HEK293 (cell line): ENCODE results near the gene INTS1.

ENCODE experiments used
- WT1 ChIP-seq: fragments of 450-650 bp; formaldehyde crosslinking; IDR thresholded peaks from 2 replicates; pipeline ENCODE4 v1.5.1; 2016; ENCODE audit warnings: missing biosample characterization, missing genetic modification characterization
- ZBTB1 ChIP-seq: fragments of 450-650 bp; formaldehyde crosslinking; IDR thresholded peaks from 2 replicates; pipeline ENCODE4 v1.5.1; 2016; ENCODE audit warnings: missing biosample characterization, missing genetic modification characterization
- ZNF146 ChIP-seq: fragments of 450-650 bp; formaldehyde crosslinking; IDR thresholded peaks from 2 replicates; pipeline ENCODE4 v1.5.1; 2016; ENCODE audit warnings: missing biosample characterization, missing genetic modification characterization
- ZNF175 ChIP-seq: fragments of 450-650 bp; formaldehyde crosslinking; IDR thresholded peaks from 2 replicates; pipeline ENCODE4 v1.5.1; 2016; ENCODE audit warnings: missing biosample characterization, missing genetic modification characterization
- ZNF223 ChIP-seq: fragments of 450-650 bp; formaldehyde crosslinking; IDR thresholded peaks from 2 replicates; pipeline ENCODE4 v1.5.1; 2016; ENCODE audit warnings: missing biosample characterization, missing genetic modification characterization
- ZNF394 ChIP-seq: fragments of 450-650 bp; formaldehyde crosslinking; IDR thresholded peaks from 2 replicates; pipeline ENCODE4 v1.5.1; 2016; ENCODE audit warnings: missing biosample characterization, missing genetic modification characterization, mild to moderate bottlenecking, moderate library complexity, borderline replicate concordance
- ZNF423 ChIP-seq: fragments of 450-650 bp; formaldehyde crosslinking; IDR thresholded peaks from 2 replicates; pipeline ENCODE4 v1.5.1; 2016; ENCODE audit warnings: missing biosample characterization, missing genetic modification characterization
- ZNF530 ChIP-seq: fragments of 450-650 bp; formaldehyde crosslinking; IDR thresholded peaks from 2 replicates; pipeline ENCODE4 v1.5.1; 2016; ENCODE audit warnings: low read depth, missing biosample characterization, missing genetic modification characterization
- ZNF830 ChIP-seq: fragments of 450-650 bp; IDR thresholded peaks from 2 replicates; pipeline ENCODE4 v1.5.0; 2018; ENCODE audit warnings: missing biosample characterization, missing genetic modification characterization, low read depth, mild to moderate bottlenecking, moderate library complexity
- TF ChIP-seq, protein P1 (sequence below): fragments of 450-650 bp; formaldehyde crosslinking; IDR thresholded peaks from 2 replicates; pipeline ENCODE4 v1.5.1; 2016; ENCODE audit warnings: missing biosample characterization, missing genetic modification characterization
- TF ChIP-seq, protein P2 (sequence below): fragments of 450-650 bp; formaldehyde crosslinking; IDR thresholded peaks from 2 replicates; pipeline ENCODE4 v1.5.1; 2016; ENCODE audit warnings: missing biosample characterization, missing genetic modification characterization
- TF ChIP-seq, protein P3 (sequence below): fragments of 450-650 bp; formaldehyde crosslinking; conservative IDR thresholded peaks from 2 replicates; pipeline ENCODE4 v1.5.1; 2016; ENCODE audit warnings: low read depth, missing biosample characterization, missing genetic modification characterization

DNA sequence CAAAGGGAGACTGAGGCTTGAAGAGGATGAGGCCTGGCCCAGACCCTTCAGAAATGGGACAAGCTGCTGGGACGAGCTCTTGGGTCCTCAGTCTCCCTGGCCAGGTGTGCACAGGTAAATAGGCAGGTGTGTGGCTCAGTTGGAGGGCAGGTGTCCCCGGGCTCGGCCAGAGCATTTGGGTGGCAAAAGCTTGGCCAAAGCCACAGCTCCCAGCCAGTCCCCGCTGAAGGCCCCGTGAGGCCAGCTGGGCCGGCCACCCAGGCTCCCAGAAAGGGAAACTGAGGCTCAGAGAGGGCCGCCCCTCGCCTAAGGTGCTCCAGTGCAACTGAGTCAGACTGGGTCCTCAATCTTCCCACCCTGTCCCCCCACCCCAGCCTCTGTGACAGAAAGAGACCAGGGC is 82.2 kb downstream of the INTS1 start:
- no peak for TF ChIP-seq ZNF530 (tag by site-specific recombination)
- TF ChIP-seq ZNF223 (tag by site-specific recombination) = no peak
- no peak for TF ChIP-seq ZNF175 (tag by site-specific recombination)
- no peak for TF ChIP-seq ZNF146 (tag by site-specific recombination)
- TF ChIP-seq ZNF423 (tag by site-specific recombination) = no peak
- TF ChIP-seq WT1 = no peak
- no peak for TF ChIP-seq ZBTB1 (tag by site-specific recombination)
- TF ChIP-seq, protein P1, sequence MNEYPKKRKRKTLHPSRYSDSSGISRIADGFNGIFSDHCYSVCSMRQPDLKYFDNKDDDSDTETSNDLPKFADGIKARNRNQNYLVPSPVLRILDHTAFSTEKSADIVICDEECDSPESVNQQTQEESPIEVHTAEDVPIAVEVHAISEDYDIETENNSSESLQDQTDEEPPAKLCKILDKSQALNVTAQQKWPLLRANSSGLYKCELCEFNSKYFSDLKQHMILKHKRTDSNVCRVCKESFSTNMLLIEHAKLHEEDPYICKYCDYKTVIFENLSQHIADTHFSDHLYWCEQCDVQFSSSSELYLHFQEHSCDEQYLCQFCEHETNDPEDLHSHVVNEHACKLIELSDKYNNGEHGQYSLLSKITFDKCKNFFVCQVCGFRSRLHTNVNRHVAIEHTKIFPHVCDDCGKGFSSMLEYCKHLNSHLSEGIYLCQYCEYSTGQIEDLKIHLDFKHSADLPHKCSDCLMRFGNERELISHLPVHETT = no peak
- TF ChIP-seq ZNF394 (tag by site-specific recombination) = no peak
- TF ChIP-seq, protein P2, sequence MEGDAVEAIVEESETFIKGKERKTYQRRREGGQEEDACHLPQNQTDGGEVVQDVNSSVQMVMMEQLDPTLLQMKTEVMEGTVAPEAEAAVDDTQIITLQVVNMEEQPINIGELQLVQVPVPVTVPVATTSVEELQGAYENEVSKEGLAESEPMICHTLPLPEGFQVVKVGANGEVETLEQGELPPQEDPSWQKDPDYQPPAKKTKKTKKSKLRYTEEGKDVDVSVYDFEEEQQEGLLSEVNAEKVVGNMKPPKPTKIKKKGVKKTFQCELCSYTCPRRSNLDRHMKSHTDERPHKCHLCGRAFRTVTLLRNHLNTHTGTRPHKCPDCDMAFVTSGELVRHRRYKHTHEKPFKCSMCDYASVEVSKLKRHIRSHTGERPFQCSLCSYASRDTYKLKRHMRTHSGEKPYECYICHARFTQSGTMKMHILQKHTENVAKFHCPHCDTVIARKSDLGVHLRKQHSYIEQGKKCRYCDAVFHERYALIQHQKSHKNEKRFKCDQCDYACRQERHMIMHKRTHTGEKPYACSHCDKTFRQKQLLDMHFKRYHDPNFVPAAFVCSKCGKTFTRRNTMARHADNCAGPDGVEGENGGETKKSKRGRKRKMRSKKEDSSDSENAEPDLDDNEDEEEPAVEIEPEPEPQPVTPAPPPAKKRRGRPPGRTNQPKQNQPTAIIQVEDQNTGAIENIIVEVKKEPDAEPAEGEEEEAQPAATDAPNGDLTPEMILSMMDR (tag by site-specific recombination) = no peak
- TF ChIP-seq ZNF830 (tag by site-specific recombination) = no peak
- TF ChIP-seq, protein P3, sequence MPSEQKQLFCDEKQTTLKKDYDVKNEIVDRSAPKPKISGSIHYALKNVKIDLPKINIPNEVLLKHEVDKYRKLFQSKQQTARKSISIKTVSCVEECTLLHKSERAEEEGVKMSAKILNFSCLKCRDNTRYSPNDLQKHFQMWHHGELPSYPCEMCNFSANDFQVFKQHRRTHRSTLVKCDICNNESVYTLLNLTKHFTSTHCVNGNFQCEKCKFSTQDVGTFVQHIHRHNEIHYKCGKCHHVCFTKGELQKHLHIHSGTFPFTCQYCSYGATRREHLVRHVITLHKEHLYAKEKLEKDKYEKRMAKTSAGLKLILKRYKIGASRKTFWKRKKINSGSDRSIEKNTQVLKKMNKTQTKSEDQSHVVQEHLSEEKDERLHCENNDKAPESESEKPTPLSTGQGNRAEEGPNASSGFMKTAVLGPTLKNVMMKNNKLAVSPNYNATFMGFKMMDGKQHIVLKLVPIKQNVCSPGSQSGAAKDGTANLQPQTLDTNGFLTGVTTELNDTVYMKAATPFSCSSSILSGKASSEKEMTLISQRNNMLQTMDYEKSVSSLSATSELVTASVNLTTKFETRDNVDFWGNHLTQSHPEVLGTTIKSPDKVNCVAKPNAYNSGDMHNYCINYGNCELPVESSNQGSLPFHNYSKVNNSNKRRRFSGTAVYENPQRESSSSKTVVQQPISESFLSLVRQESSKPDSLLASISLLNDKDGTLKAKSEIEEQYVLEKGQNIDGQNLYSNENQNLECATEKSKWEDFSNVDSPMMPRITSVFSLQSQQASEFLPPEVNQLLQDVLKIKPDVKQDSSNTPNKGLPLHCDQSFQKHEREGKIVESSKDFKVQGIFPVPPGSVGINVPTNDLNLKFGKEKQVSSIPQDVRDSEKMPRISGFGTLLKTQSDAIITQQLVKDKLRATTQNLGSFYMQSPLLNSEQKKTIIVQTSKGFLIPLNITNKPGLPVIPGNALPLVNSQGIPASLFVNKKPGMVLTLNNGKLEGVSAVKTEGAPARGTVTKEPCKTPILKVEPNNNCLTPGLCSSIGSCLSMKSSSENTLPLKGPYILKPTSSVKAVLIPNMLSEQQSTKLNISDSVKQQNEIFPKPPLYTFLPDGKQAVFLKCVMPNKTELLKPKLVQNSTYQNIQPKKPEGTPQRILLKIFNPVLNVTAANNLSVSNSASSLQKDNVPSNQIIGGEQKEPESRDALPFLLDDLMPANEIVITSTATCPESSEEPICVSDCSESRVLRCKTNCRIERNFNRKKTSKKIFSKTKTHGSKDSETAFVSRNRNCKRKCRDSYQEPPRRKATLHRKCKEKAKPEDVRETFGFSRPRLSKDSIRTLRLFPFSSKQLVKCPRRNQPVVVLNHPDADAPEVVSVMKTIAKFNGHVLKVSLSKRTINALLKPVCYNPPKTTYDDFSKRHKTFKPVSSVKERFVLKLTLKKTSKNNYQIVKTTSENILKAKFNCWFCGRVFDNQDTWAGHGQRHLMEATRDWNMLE = no peak
